Stimulated activated CD8-positive, alpha-beta memory T cell treated with anti-CD3 and anti-CD28 coated beads, Interleukin-7, amount 100 ng/mL, for 4 hours (primary cell): Measurements from ENCODE around the gene CATSPERZ.

Experiments
- DNase-seq, 2 donors: peaks; one replicate each; pipeline ENCODE4 v3.0.0-alpha.2; 2020; ENCODE audit warnings: low read depth in 2 of 2

The CATSPERZ gene

DNA sequence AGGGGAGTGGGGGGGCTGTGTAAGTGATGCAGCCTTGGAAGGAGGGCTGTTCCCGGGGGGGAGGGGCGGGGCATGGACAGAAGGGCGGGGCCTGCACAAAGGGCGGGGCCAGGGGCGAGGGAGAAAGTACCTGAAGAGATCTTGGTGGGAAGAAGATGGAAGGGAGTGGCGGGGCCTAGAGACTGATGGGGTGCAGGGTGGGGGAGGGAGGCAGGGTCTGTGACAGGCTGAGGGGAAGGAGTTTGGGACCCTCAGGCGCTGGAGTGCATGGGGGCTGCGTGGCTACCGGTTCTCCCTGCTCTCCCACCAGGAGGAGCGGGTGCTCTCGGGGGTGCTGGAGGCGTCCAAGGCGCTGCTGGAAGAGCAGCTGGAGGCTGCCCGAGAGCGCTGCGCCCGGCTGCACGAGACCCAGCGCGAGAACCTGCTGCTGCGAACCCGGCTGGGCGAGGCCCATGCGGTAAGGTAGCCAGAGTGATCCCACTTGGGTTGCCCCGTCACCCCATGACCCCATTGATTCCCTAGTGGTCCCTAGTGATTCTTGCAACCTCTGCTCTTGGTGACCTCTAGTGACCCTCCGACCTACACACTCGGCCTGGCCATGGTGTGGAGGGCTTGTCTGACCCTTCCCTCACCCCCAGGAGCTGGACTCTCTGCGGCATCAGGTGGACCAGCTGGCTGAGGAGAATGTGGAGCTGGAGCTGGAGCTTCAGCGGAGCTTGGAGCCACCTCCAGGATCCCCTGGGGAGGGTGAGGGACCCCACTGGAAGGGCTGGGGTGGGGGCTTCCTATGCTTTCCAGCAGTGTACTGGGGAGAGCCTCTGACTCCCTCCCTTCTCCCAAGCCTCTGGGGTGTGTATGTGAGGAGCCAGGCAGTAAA is 42.9 kb downstream of the CATSPERZ start:
- DNase-seq = no peak

DNA sequence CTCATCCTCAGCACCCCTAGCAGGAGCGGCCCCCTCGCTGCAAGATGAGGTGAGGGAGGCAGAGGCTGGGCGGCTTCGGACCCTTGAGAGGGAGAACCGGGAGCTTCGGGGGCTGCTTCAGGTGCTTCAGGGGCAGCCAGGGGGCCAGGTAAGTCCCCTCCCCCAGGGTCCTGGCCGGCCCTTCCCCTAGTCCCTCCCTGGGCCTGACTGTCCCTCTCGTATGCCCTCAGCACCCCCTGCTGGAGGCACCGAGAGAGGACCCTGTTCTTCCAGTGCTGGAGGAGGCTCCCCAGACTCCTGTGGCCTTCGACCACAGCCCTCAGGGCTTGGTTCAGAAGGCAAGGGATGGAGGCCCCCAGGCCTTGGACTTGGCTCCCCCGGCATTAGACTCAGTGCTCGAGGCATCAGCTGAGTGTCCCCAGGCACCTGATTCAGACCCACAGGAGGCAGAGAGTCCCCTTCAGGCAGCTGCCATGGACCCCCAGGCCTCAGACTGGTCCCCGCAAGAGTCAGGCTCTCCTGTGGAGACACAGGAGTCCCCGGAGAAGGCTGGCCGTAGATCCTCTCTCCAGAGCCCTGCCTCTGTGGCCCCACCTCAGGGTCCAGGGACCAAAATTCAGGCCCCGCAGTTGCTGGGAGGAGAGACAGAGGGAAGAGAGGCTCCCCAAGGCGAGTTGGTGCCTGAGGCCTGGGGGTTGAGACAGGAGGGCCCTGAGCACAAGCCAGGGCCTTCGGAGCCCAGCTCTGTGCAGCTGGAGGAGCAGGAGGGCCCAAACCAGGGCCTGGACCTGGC is 43.8 kb downstream of the CATSPERZ start:
- no peak for DNase-seq

DNA sequence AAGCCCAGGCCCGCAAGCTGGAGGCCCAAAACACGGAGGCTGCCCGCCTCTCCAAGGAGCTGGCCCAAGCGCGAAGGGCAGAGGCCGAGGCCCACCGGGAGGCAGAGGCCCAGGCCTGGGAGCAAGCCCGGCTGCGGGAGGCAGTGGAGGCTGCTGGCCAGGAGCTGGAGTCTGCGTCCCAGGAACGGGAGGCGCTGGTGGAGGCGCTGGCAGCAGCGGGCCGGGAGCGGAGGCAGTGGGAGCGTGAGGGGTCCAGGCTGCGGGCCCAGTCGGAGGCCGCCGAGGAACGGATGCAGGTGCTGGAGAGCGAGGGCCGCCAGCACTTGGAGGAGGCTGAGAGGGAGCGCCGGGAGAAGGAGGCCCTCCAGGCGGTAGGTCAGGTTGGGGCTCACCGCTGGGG is 44.6 kb downstream of the CATSPERZ start:
- DNase-seq = no peak

DNA sequence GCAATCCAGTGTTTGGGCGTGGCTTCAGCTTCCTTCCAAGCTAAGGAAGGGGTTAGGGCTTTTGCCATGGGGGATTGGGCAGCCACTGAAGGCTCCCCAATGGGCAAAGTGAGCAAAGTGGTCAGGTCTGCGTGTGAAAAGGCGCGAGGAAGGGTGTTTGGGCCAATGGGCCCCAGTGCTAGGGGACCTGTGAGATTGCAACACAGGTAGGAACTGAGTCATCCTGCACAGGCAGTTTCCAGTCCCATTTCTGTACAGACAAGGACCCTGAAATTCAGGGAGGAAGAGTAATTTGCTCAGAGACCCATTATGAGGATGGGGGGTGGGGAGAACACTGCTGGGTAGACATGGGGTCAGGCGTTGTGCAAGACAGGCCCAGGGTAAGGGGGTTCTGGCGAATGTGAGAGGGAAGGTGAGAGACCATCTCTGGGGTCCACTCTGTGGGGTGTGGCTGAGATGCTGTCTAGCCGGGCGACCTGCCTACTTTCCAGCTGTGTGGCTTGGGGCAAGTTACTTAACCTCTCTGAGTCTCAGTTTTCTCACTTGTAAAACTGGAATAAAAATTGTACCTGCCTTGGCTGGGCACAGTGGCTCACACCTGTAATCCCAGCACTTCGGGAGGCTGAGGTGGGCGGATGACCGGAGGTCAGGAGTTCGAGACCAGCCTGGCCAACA is 47.2 kb downstream of the CATSPERZ start:
- DNase-seq = no peak

DNA sequence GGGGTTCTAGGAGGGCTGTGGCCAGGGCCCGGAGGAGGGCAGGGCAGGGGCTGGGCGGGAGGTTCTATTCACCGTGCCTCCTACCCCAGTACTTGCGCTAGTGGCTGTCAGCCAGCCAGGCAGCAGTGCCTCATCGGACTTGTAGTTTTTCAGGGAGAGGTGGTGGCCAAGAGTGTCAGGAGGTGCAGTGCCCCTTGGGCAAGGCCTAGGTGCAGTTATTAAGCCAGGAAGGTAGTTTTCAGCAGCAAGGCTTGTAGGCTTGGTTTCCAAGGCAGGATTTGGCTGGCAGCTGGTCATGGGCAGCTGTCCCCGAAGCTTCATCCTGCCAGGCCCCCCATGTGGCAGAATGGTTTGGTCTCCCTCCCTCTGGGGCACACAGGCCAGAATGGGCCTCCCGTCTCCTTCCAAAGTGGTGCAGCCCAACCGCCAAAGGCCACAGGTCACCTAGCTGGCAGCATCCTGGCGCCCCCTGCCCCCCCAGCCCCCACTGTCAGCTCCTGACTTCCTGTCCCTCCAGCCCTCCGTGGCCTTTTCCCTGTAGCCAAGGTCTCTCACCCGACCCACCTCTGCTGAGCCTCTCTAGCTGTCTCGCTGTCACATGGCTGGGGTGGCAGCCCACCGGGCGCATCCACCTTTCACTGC is 48.3 kb downstream of the CATSPERZ start:
- no peak for DNase-seq

DNA sequence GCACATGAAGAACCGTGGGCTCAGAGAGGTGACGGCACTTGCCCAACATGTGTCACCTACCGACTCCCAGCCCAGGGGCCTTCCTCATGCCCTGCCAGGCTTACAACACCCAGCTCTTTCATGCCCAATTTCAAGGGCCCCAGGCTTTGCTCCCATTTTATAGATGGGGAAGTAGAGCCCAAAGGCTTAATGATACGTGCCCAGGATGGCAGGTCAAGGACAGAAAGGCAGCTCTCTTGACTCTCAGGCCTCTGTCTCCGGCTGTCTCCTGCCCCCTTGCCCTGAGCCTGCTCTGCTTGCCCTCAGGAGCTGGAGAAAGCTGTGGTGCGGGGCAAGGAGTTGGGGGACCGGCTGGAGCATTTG is 48.8 kb downstream of the CATSPERZ start:
- DNase-seq = no peak

DNA sequence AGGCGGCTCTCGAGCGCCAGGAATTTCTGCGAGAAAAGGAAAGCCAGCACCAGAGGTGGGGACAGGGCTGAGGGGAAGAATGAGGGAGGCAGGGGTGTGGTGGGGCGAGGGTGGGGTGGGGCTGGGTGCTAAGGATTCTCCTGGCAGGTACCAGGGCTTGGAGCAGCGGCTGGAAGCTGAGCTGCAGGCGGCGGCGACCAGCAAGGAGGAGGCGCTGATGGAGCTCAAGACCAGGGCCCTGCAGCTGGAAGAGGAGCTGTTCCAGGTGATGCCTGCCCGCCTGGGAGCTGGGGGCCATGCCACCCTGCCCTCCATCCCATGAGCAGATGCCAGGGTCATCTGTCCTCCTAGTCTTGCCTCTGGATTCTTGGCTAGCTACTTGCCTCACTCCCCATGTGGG is 49.2 kb downstream of the CATSPERZ start:
- DNase-seq = no peak

DNA sequence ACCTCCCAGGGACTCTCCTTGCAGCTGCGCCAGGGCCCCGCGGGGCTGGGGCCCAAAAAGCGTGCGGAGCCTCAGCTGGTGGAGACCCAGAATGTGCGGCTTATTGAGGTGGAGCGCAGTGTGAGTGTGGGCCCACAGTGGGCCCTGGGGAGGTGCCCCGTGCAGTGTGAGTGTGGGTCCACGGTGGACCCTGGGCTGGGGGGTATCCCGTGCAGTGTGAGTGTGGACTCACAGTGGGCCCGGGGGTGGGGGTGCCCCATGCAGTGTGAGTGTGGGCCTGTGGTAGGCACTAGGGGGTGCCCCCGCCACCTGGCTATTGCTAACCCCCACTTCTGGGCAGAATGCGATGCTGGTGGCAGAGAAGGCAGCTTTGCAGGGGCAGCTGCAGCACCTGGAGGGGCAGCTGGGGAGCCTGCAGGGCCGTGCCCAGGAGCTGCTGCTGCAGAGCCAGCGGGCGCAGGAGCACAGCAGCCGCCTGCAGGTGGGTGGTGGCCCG is 51.0 kb downstream of the CATSPERZ start:
- DNase-seq = no peak

DNA sequence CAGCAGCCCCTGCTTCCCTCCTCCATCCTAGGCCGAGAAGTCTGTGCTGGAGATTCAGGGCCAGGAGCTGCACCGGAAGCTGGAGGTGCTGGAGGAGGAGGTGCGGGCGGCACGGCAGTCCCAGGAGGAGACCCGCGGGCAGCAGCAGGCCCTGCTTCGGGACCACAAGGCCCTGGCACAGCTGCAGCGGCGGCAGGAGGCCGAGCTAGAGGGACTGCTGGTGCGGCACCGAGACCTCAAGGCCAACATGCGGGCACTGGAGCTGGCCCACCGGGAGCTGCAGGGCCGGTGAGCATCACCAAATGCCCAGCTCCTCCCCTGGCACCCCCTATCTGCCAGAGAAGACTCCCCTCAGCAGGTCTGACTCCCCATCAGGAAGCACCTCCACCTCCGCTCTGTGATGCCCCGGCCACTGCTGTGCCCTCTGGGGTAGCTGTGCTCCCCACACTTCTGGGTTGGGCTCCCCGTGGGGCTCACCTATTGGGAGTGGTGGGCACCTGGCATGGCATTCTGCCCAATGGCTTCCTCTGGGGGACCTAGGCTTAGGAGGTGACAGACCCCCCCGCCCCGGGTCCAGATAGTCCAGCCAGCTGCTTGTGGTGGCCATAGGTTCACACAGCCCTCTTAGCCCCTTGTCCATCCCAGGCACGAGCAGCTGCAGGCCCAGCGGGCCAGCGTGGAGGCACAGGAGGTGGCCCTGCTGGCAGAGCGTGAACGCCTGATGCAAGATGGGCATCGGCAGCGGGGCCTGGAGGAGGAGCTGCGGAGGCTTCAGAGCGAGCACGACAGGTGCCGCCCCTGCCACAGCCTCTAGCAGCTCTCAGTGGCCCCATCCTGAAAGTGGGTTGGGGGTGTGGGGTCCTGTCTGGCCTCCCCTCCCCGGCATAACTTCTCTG is 52.2 kb downstream of the CATSPERZ start:
- DNase-seq = no peak

DNA sequence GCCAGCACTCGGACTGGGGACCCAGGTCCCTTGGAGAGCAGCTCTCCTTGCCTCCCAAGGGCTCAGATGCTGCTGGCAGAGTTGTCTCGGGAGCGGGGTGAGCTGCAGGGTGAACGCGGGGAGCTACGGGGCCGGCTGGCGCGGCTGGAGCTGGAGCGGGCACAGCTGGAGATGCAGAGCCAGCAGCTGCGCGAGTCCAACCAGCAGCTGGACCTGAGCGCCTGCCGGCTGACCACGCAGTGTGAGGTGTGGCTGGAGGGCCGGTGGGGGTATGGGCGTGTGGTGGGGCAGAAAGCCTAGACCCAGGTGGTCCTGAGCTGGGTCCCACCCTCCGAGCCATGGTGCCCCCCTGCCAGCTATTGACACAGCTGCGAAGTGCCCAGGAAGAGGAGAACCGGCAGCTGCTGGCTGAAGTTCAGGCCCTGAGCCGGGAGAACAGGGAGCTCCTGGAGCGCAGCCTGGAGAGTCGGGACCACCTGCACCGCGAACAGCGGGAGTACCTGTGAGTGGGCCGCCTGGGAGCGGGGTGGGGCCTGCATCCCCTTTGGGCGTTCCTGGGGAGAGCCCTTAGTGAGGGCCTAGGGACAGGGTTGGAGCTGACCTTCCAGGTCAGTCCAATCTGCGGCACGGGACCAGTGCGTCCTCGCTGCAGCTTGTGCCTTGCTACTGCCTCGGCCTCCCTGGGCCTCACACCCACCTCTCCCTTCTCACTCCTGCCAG is 53.0 kb downstream of the CATSPERZ start:
- no peak for DNase-seq

DNA sequence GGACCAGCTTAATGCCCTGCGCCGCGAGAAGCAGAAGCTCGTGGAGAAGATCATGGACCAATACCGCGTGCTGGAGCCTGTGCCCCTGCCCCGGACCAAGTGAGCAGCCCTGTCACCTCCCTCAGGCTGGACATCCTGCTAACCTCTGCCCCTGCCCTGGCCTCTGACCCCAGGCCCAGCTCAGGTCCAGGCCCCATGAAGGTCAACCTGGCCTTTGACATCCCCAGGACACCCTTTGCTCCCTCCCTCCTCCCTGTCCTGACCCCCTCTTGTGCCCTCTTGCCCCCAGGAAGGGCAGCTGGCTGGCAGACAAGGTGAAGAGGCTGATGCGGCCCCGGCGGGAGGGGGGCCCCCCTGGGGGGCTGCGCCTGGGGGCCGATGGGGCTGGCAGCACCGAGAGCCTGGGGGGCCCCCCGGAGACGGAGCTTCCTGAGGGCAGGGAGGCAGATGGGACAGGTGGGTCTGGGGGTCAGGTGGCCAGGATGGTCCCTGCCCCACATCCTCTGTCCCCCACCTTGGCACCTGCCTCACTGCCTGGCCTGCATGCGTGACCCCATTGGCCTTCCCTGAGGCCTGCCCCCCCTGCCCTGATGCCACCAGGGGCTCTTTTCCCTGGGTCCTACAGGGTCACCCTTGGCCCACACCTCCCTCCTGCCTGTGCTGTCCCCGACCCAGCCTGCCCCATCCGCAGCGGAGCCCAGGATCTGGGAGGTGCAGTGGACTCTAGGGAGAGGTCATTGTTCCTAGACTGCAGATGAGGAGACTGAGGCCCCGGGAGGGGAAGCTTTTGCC is 53.8 kb downstream of the CATSPERZ start:
- DNase-seq = no peak
